Left lobe of liver (tissue), 2 donors: ENCODE data around the gene TMEM150A. TPM values are rescaled to one million over a fixed set of nuclear protein-coding genes. Genes with fewer than 3 reads are reported as not detected.
A peak's percentile ranks its signal among the peaks of the same experiment; 100 is the strongest.
"Not testable (repeated sequence)": the region's sequence is repeated elsewhere in the genome, so short reads cannot be mapped to it uniquely, and the experiment has no call there.

Experiments
- ATAC-seq: fragments of 200-7000 bp; cut with Tn5 transposase; one replicate; pipeline ENCODE4 v1.9.1; 2020; ENCODE audit warnings: mild to moderate bottlenecking, moderate library complexity
- DNase-seq: peaks from one replicate; pipeline ENCODE4 v3.0.0-alpha.2; 2020; ENCODE audit warnings: low spot score
- total RNA-seq: library from RNA; stranded (reverse); gene quantifications from one replicate; pipeline ENCODE4 v1.2.1, GENCODE V29; 2021
- donor health status: DM: no; HTN: no; CAD: no; lungs with moderate emphysema.
- donor health status: DM: no; HTN: yes; CAD: no.

Gene TMEM150A
- total RNA-seq, 1 donor from 2014 or later: 20.0 TPM

DNA sequence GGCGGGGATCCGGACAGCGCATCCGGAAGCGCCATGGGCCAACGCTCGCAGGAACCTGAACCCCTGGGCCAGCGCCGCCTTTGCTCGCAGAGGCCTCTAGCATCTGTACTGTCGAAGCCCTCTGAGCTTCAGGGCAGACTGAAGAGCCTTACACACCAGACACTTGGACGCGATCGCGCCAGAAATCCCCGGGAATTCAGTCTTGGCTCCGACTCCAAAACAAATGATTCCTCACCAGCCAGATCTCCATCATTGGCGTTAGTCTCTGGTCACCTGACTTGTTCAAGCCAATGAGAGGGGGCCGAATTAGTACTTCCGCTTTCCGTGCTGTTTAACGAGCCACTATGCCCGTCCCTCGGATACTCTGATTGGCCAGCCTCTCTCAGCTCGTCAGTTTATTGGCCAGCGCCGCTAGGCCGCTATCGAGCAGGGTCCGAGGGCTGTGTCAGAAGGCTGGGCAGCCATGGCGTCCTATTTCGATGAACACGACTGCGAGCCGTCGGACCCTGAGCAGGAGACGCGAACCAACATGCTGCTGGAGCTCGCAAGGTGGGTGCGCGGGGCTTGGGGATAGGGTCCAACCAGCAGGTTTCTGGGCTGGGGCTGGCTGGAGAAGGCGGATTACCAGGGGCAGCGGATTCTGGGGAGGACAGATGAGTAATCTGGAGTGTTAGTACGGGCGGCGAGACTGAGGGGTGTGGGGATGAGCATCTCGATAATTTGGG lies 7.0 kb downstream of the TMEM150A start, which contains the start of gene RNF181:
Gene RNF181 (plus strand): TSS at position 445 of the 725 bp plus-strand sequence. CDS start 19 bp downstream, at position 464.
- DNase-seq (peak; percentile 97), ATAC-seq (peak; percentile 92)

DNA sequence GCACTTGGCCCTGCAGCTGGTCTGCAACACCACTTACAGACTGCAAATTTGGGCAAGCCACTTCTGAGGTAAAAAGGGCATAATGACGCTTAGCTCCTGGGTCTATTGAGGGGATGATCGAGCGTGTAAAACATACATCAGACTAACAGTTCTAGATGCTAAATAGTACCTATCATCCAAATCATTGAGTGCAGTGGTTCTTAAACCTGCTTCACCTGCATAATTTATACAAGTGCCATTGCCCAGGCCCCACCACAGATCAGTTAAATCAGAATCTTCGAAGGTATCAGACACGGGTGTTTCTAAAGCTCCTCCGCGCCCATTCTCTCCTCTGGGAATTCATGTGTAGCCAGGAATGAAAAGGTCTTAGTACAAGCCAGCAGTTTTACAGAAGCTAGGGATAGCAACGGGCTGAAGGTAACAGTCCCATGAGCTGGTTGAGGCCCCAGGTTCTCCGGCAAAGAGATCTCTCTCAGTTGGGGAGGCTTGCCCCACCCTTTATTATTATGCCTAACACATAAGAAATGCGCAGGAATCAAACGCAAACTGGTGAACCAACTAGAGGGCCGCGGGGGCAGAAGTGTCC lies 7.7 kb downstream of the TMEM150A start:
- peak; percentile 8 for ATAC-seq

DNA sequence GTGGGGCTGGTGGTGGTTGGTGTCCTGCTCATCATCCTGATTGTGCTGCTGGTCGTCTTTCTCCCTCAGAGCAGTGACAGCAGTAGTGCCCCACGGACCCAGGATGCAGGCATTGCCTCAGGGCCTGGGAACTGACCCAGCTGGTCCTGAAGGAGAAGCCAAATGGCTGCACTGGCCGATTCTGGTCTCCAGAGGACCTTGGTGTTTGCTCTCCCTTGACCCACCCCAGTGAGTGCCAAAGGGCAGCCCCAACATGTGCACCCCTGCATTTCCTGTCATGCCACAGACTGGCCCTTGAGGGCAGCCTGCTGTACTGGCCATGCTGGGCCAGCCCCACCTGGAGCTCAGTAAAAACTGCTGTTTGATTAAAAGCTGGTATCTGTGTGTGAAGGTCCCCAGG lies 9.5 kb downstream of the TMEM150A start:
- ATAC-seq: no peak
- no peak for DNase-seq

More for the DNA sequence above, 7.7 kb downstream of the TMEM150A start:
- DNase-seq: no peak

DNA sequence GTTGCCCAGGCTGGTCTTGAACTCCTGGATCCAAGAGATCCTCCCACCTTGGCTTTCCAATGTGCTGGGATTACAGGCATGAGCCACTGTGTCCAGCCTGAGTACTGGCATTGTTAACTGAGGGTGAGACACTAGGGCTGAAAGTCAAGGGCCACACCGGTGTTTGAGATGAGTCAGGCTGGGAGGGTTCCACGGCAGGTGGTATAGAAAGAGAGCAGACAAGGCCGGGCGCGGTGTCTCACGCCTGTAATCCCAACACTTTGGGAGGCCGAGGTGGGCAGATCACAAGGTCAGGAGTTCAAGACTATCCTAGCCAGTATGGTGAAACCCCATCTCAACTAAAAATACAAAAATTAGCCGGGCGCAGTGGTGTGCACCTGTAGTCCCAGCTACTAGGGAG lies 10.2 kb downstream of the TMEM150A start:
- DNase-seq, ATAC-seq: not testable (repeated sequence)

DNA sequence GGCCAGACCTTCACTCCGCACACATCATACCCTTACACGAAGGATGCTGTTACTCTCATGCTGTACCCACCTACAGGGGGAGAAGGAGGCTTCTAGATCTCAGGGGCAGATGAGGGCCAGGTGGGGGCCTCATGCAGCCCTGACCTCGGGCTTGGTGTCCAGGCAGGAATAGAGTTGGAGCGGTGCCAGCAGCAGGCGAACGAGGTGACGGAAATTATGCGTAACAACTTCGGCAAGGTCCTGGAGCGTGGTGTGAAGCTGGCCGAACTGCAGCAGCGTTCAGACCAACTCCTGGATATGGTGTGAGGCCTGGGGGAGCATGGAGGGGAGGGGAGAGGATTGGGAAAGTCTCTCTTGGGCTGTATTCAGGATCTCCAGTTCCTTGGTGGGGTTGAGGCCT lies 10.9 kb downstream of the TMEM150A start:
- DNase-seq: no peak
- ATAC-seq: no peak

DNA sequence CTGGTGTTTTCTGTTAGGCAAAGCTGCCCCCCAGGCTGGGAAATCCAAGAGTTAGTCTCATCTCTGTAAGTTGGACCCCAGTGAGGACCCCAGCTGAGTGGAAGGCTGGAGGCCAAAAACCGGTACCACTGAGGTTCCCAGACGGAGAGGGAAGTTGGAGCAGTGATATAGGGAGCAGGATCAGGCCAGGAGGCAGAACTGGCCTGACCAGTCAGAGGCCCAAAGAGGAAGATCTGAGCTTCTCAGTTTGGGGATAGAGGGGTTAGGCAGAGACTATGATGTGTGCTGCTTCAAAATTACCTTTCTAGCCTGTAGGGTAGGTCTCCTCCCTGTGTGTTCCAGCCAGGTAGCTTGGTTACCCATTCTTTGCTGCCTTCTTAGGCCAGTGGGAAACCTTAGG lies 11.5 kb downstream of the TMEM150A start:
- no peak for DNase-seq

DNA sequence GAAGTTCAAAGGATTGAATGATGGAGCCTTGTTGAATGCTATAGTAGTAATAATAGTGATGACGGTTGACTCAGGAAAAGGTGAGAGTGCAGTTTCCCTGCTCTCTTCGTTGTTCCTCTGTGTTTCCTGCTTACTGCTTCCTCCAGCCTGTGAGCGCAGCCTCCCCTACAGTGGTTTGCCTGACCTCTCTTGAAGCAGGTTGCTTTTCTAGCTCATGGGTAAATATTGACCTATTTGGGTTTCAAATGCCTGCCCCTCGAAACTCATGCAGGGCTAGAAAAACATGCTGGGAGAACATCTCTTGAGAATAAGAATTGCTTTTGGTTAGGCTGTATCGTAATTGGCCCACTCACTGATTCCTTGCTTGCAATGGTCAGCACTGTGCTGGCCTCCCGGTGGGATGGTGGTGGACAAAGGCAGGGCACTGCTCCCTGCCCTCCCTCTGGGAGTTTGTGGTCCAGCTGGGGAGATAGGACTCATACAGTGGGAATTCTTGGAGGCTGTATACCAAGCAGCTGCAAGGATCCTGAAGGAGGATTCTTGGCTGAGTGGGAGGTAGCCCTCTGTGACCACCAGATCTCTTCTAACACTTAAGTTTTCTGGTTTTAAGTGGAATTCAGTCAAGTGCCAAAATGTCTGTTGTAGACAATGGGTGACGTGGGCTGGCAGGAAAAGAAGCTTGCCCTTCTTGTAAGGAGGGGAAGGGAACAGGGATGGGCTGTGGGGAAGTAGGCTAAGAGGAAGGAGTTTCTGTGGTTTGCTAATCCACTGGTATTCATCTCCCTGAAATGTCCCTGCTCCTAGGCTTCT lies 12.3 kb downstream of the TMEM150A start:
- DNase-seq (no peak), ATAC-seq (peak; percentile 46)

More for the DNA sequence above, 11.5 kb downstream of the TMEM150A start:
- ATAC-seq: no peak

DNA sequence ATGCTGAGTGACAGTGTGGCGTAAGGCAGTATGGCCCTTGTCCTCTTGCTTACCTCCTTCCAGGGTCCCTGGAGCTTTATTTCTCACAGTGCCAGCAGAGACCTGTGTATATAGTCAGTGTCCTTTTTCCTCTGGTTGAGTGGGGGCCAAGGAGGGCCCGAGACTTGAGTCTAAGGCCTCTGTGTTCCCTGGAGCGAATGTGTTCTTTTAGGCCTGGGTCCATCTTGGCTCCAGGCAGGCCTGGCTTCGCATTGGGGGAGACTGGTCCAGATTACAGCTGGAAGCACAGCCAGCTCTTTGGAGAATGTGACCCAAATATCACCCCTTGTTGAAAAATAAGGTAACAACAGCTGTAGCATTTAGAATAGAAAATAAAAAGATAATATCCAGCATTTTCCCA lies 13.3 kb downstream of the TMEM150A start:
- DNase-seq (no peak), ATAC-seq (no peak)

DNA sequence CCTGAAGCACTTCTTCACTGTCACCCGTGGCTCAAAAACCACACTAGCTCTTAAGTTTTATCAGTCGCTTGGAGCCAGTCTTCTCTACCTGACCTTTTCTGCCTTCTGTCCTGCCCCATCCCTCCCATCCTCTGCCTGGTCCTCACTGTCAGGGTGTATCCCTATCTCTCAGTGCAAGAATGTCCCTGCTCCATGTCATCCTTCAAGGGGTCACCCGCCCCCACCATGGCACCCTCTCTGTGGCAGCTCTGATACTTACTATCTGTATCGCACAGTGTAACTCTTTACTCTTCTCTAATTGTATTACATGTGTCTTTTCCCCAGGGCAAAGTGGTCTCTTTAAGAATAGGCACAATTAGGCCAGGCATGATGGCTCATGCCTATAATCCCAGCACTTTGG lies 13.9 kb downstream of the TMEM150A start:
- ATAC-seq (no peak), DNase-seq (no peak)

DNA sequence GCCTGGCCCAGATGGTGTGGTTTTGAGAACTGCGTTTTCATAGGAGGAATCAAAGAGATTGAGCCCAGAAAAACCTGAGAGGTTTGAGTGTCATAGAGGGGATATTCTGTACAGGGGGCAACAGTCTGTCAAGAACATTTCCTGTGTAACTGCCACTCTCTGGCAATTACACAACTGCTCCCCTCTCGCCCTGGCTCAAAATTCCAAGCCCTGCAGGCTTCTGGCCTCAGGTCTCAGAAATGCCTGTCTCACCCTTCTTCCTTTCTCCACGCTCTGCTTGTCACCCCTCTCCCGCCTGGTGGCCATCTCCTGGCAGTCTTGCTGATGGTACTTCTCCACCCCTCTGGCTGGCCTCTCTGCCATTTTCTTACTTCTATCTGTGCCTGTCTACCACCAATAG lies 14.3 kb downstream of the TMEM150A start:
- DNase-seq (no peak), ATAC-seq (no peak)

DNA sequence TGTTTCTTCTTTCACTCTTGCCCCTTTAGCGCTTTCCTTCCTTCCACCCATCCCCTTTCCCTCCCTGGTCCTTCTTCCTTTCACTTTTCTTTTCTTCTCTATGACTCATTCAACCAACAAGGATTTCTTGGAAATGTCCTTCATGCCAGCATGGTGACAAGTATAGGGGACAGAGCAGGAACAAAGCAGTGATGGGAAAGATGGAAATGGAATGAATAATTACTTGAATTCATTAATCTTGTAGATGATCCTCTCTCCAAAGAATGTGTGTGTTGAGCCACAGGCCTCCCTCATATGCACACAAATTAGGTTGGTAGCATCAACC lies 16.8 kb downstream of the TMEM150A start:
- DNase-seq (no peak), ATAC-seq (no peak)

DNA sequence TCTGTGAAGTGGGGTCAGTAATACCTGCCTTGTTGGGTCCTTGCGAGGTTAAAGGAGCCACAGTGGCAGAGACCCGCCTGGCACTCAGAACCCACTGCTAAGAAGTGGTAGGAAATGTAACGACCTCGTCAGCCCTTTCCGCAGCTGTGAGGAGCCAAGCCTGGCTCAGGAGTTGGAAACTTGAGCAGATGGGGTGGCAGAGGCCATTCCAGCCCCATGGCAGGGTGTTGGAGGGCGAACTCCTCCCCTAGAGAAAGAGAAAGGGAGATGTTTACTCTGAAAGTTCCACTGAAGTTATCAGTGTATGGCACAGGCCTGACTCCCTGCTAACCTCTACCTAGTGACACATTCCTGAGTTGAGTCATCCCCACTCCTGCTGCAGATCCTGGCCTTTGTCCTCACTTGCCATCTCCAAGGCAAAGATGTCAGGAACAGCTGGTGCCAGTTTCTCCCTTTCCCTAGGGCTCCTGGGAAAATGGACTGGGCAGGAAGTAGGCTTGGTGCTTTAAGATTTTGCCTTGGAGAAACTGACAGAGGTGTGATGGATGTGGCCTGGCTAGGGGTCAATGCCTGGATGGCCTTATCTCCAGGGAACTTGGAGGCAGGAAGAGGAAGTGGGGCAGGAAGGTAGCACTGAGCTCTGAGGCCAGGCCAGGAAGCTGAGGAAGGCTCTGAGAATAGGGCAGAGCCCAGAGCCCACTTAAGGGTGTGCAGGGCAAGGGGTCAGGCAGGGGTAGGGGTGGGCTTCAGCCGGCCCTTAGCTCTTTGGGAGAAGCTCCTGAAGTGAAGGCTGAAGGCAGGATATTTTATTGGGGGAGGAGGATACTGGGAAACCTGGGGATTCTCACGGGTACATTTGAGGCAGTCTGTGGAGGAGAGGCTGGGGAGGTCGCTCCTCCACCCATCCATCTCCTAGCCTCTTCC lies 17.4 kb downstream of the TMEM150A start:
- ATAC-seq (peak; percentile 75), DNase-seq (peak; percentile 63)

DNA sequence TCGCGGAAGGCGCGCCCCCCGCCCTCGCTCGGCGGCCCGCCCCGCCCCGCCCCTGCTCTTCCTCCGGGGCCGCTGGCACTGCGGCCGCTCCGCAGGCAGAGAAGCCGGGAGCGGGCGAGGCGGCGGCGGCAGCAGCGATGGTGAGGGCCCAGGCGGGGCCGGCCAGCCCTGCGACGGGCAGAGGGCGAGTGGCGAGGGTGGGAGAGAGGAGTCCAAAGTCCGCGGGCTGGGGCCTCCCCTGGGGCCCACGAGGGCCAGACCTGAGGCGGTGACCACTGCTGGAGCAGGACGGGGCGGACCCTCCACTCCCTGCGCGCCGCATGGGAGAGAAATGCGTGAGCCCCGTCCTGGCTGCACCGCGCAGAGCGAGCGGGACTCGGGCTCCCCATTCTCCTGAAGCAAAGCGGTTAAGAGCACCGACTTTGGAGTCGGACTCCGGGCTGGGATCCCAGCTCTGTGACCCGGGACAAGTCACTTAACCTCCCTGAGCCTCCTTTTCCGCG lies 18.1 kb downstream of the TMEM150A start, which contains the start of gene VAMP5:
Gene VAMP5 (plus strand): TSS at position 78 of the 503 bp plus-strand sequence. CDS start 60 bp downstream, at position 138.
- peak; percentile 77 for ATAC-seq
- DNase-seq: peak; percentile 69

DNA sequence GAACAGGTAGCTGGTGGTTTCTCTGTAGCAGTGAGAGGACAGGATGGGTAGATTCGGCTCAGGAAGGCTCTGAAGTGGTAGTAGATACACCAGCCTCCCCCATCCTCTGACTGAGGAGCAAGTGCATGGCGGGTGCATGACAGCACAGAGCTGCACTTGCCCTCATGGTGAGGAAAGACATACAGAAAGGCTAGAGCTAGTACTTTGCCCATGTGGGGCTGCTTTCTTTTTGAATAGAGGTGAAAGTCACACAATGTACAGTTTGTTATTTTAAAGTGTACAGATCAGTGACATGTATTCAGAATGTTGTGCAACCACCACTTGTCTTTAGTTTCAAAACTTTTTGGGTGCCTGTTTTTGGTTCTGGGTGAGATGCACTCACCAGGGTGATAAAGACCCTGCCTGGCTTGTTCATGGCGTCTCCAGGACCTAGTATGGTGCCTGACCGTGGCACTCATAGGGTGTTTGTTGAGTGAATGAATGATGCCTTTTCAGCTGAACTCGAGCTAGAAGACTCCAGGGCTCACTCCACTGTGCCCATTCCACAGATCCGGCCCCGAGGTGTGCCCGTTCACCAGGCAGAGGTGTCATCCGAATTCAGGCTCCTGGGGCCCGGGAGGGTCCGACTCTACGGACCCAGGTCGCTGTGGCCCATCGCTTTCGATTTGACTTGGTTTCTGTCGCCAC lies 18.7 kb downstream of the TMEM150A start:
- ATAC-seq (peak; percentile 10), DNase-seq (no peak)

DNA sequence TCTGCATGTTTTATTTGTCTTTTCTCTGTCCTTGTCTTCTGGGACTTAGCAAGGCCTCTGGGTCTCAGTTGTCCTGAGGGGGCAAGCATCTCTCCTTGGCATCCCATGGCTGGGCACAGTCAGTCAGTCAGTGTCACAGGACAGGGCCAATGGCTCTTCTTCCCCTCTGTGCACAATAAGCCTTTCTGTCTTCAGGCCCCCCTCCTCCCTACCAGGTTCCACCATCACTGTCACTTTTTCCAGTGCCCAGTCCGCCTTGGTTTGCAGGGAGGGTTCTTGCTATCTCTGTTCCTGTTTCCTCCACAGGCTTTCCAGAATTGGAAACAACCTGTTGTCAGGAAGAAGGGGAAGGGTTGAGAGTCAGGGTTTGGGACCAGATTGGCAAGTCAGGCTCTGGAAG lies 20.0 kb downstream of the TMEM150A start:
- no peak for DNase-seq
- no peak for ATAC-seq

DNA sequence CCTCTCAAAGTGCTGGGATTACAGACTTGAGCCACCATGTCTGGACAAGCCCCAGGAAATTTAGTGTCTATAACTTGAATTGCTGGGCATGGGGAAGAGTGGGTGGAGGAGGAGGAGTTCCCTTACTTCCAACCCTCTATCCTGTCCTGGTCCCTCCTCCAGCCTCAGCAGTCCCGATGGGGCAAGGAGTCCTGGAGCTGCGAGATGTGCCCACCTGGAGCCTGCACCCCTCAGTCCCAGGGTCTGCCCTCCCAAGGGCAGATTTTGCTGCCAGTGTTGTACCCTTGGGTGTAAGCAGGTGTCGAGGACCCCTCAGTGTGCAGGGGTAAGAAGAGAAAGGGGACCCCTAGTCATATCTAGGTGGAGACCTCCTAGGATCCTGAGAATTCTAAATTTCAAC lies 22.3 kb downstream of the TMEM150A start:
- ATAC-seq (no peak), DNase-seq (no peak)

DNA sequence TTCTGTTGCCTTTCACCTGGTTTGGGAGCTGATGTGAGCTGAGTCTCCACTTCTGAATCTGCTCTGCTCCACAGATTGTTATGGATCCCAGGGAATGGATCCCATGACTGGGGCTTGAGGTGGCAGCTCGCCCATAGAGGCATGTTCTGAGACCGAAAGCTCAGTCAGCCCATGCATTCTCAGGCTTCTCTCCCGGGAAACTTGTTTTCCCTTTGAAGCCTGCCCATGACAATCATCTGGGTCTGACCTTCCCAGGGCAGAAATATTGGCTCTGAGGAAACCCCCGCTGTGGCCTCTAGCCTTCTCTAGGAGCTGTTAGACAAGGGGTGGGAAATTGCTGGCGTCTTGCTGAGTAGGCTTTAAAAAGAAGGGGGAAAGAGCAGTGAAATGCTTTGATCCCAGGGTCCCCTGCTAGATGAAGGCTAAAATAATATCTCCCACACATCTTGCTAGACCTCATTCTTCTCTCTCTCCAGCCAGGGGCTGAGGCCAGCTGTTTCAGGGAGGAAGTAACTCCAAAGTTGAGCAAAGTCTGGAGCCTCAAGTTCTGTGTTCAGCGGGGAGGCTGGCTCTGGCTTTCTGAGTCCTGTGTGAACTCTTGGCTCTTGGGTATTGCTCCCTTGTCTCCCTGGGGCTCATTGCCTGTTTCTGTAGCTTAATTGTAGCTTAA lies 23.1 kb downstream of the TMEM150A start:
- ATAC-seq (no peak), DNase-seq (no peak)

DNA sequence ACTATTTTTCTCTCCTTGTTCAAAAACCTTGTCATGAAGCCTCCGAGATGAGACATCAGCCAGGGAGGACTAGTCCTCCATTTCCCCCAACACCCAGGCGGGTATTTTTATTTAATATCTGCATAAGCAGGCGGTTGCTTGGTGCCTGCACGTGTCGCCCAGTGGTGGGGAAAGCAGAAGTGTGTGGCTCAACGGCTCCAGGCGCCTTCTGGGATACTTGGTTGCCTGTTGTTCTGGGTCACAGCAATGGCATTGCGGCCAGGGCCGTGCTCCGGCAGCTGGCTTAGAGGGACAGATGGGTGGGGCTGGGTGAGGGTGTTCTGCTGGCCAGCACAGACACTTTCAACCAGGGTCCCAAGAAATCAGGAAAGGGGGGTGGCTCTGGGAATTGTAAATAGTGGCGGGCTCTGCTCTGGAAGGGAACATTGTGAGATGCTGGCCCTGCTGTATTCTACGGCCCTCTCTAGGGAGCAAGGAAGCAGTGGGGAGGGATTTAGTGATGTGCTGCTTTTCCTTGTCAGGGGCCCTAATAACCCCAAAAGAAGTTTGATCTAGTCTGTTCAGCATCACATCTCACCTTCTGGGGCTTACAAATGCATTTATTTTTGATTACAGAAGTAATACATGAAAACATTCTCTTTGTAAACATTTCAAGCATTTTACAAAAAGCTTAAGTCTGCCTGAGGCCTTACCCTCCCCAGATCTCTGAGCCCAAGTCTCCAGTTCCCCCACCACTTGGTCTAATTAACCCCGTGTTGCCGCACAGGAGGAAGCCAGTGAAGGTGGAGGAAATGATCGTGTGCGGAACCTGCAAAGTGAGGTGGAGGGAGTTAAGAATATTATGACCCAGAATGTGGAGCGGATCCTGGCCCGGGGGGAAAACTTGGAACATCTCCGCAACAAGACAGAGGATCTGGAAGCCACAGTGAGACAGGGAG lies 24.0 kb downstream of the TMEM150A start:
- DNase-seq (no peak), ATAC-seq (peak; percentile 57)
